ENCODE data around the gene RFXANK. TPM values are rescaled to one million over a fixed set of nuclear protein-coding genes. Genes with fewer than 3 reads are reported as not detected.
"Not testable (repeated sequence)": the region's sequence is repeated elsewhere in the genome, so short reads cannot be mapped to it uniquely, and the experiment has no call there.

RFXANK gene
- total RNA-seq, 2 experiments from 2014 or later, result 102 to 106 TPM

- CTCF ChIA-PET, result no interaction called here
Measured at GRCh38 chr19:19167612-19168011, 24.4 kb upstream of the RFXANK start.

GRCh38 chr19:19169236-19170052 is 22.6 kb upstream of the RFXANK start:
- ChIA-PET CTCF (interaction anchor here (0.7 to 1.8 kb wide), 3 partner anchors 16 to 23 kb away, joined by 3 to 5 read pairs (median 3); no protein-coding TSS in a partner anchor), POLR2A (no interaction called here)

More at GRCh38 chr19:19167612-19168011, 24.4 kb upstream of the RFXANK start:
- POLR2A ChIA-PET, result no interaction called here

- POLR2A ChIA-PET, result no interaction called here
- CTCF ChIA-PET, result interaction anchor here (0.6 to 1.8 kb wide), 3 partner anchors 14 to 33 kb away, joined by 4 to 5 read pairs (median 4); partner anchors contain the start of gene NR2C2AP
Measured at GRCh38 chr19:19170053-19170872, 21.8 kb upstream of the RFXANK start, which contains the start of gene MEF2B. Gene MEF2B (minus strand): TSS chr19:19170263. CDS start chr19:19150735, 19,528 bp downstream.

GRCh38 chr19:19170873-19171672 is 21.0 kb upstream of the RFXANK start:
- CTCF ChIA-PET, result interaction anchor here (0.8 to 1.8 kb wide), 2 partner anchors 14 to 23 kb away, joined by 4 to 5 read pairs; no protein-coding TSS in a partner anchor

GRCh38 chr19:19171821-19172532 is 20.1 kb upstream of the RFXANK start:
- POLR2A ChIA-PET, result no interaction called here
- CTCF ChIA-PET, result no interaction called here

More at GRCh38 chr19:19170873-19171672, 21.0 kb upstream of the RFXANK start:
- POLR2A ChIA-PET, result no interaction called here

GRCh38 chr19:19173243-19173642 is 18.8 kb upstream of the RFXANK start:
- POLR2A ChIA-PET, result not testable (repeated sequence)
- CTCF ChIA-PET, result interaction anchor here (0.6 to 0.7 kb wide), 3 partner anchors 9 to 661 kb away, joined by 3 to 4 read pairs (median 4); no protein-coding TSS in a partner anchor

- ChIA-PET CTCF (interaction anchor here (0.7 to 1.5 kb wide), 2 partner anchors 15 to 26 kb away, joined by 3 to 4 read pairs; partner anchors contain the start of genes BORCS8, NR2C2AP and RFXANK), POLR2A (interaction anchor here (0.6 kb wide), 1 partner anchor 140 kb away, joined by 5 read pairs; no protein-coding TSS in a partner anchor)
Measured at GRCh38 chr19:19176950-19177349, 15.1 kb upstream of the RFXANK start.

- CTCF ChIA-PET, result no interaction called here
- POLR2A ChIA-PET, result no interaction called here
Measured at GRCh38 chr19:19179548-19180441, 12.3 kb upstream of the RFXANK start.

- CTCF ChIA-PET, result no interaction called here
Measured at GRCh38 chr19:19181488-19181998, 10.5 kb upstream of the RFXANK start.

GRCh38 chr19:19185853-19186740 is 6.0 kb upstream of the RFXANK start:
- POLR2A ChIA-PET, result no interaction called here
- CTCF ChIA-PET, result interaction anchor here (0.6 to 1.9 kb wide), 6 partner anchors 9 to 264 kb away, joined by 3 to 7 read pairs (median 4); partner anchors contain the start of gene NR2C2AP

More at GRCh38 chr19:19181488-19181998, 10.5 kb upstream of the RFXANK start:
- POLR2A ChIA-PET, result no interaction called here

GRCh38 chr19:19186742-19187141 is 5.3 kb upstream of the RFXANK start:
- ChIA-PET CTCF (no interaction called here), POLR2A (interaction anchor here (0.6 kb wide), 1 partner anchor 116 kb away, joined by 3 read pairs; no protein-coding TSS in a partner anchor)

- ChIA-PET POLR2A (interaction anchor here (0.8 to 1.5 kb wide), 5 partner anchors 10 to 214 kb away, joined by 3 to 15 read pairs (median 3); partner anchors contain the start of genes GATAD2A and NR2C2AP), CTCF (interaction anchor here (0.5 to 1.5 kb wide), 5 partner anchors 12 to 34 kb away, joined by 3 to 4 read pairs (median 3); partner anchors contain the start of gene NR2C2AP)
Measured at GRCh38 chr19:19191768-19192077, 335 bp upstream of the RFXANK start.

- ChIA-PET POLR2A (interaction anchor here (0.5 to 1.5 kb wide), 3 partner anchors 10 to 900 kb away, joined by 3 to 9 read pairs (median 3); partner anchors contain the start of gene NR2C2AP), CTCF (interaction anchor here (0.6 to 1.5 kb wide), 6 partner anchors 10 to 319 kb away, joined by 3 to 8 read pairs (median 4); partner anchors contain the start of gene NR2C2AP)
Measured at GRCh38 chr19:19192910-19193423, 909 bp downstream of the RFXANK start.

- POLR2A ChIA-PET, result no interaction called here
- CTCF ChIA-PET, result interaction anchor here (1.7 kb wide), 1 partner anchor 9 kb away, joined by 4 read pairs; the partner anchor contains the start of gene NR2C2AP
Measured at GRCh38 chr19:19193926-19194325, 1.9 kb downstream of the RFXANK start.
